Measurements from ENCODE around the gene MLLT1. TPM values are rescaled to one million over a fixed set of nuclear protein-coding genes. Genes with fewer than 3 reads are reported as not detected.

Gene MLLT1
- total RNA-seq, 2 experiments from 2014 or later: 17.5 to 56.0 TPM

GRCh38 chr19:6239871-6240676 is 39.7 kb downstream of the MLLT1 start:
- Histone ChIP-seq H3K9me2 (ENCODE audit: insufficient read depth, low read length) (no peaks in the 10 kb centered on the region), H3K9me3 (ENCODE audit: low read length) (no peaks in the 10 kb centered on the region), H3K27ac (ENCODE audit: low read depth, low read length, poor library complexity, severe bottlenecking) (no peak overlapping the region), H3K79me2 (ENCODE audit: insufficient read depth, low read depth, low read length) (peaks cover 29% of the 10 kb centered on the region), H2AFZ (ENCODE audit: low read length) (no peak overlapping the region), H3K4me3 (ENCODE audit: low read depth, low read length, poor library complexity, severe bottlenecking) (no peak overlapping the region), H3K36me3 (ENCODE audit: insufficient read depth, low read length) (no peaks in the 10 kb centered on the region), H4K20me1 (ENCODE audit: insufficient read depth, low read length) (no peaks in the 10 kb centered on the region), H3K4me2 (ENCODE audit: low read length) (no peak overlapping the region), H3K4me1 (ENCODE audit: insufficient read depth, low read length, poor library complexity, severe bottlenecking) (peaks cover 21% of the 10 kb centered on the region)
- BruUV-seq (replicated peaks): no TSS peak
- POLR2A ChIA-PET: no interaction called here
- TF ChIP-seq EZH2phosphoT487 (IDR thresholded peaks at IDR 0.05; ENCODE audit: borderline replicate concordance, low read depth, low read length): no peak
- TF ChIP-seq, protein P1, sequence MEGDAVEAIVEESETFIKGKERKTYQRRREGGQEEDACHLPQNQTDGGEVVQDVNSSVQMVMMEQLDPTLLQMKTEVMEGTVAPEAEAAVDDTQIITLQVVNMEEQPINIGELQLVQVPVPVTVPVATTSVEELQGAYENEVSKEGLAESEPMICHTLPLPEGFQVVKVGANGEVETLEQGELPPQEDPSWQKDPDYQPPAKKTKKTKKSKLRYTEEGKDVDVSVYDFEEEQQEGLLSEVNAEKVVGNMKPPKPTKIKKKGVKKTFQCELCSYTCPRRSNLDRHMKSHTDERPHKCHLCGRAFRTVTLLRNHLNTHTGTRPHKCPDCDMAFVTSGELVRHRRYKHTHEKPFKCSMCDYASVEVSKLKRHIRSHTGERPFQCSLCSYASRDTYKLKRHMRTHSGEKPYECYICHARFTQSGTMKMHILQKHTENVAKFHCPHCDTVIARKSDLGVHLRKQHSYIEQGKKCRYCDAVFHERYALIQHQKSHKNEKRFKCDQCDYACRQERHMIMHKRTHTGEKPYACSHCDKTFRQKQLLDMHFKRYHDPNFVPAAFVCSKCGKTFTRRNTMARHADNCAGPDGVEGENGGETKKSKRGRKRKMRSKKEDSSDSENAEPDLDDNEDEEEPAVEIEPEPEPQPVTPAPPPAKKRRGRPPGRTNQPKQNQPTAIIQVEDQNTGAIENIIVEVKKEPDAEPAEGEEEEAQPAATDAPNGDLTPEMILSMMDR (conservative IDR thresholded peaks at IDR 0.05; ENCODE audit: low read length): no peak
- CTCF ChIA-PET (ENCODE audit: unreplicated experiment): no interaction called here
- DNase-seq (ENCODE audit: low spot score): no peak
- intact Hi-C loops (cut with micrococcal nuclease; ENCODE audit: unreplicated experiment): no loop called here

- intact Hi-C loops (cut with micrococcal nuclease; ENCODE audit: unreplicated experiment): no loop called here
- H4K20me1 ChIP-seq (ENCODE audit: insufficient read depth, low read length): no peaks in the 10 kb centered on the region
- H3K4me2 ChIP-seq (ENCODE audit: low read length): no peak overlapping the region
- H3K9me2 ChIP-seq (ENCODE audit: insufficient read depth, low read length): no peaks in the 10 kb centered on the region
- no peak for DNase-seq (ENCODE audit: low spot score)
- no TSS peak for BruUV-seq (replicated peaks)
- CTCF ChIA-PET (ENCODE audit: unreplicated experiment): no interaction called here
- H3K79me2 ChIP-seq (ENCODE audit: insufficient read depth, low read depth, low read length): peaks cover 23% of the 10 kb centered on the region
- H3K4me3 ChIP-seq (ENCODE audit: low read depth, low read length, poor library complexity, severe bottlenecking): no peak overlapping the region
- no peak overlapping the region for H2AFZ ChIP-seq (ENCODE audit: low read length)
- peaks cover 14% of the 10 kb centered on the region for H3K4me1 ChIP-seq (ENCODE audit: insufficient read depth, low read length, poor library complexity, severe bottlenecking)
- H3K36me3 ChIP-seq (ENCODE audit: insufficient read depth, low read length): no peaks in the 10 kb centered on the region
- H3K9me3 ChIP-seq (ENCODE audit: low read length): no peaks in the 10 kb centered on the region
- H3K27ac ChIP-seq (ENCODE audit: low read depth, low read length, poor library complexity, severe bottlenecking): no peak overlapping the region
- TF ChIP-seq, protein P1 (conservative IDR thresholded peaks at IDR 0.05; ENCODE audit: low read length): no peak
- no peak for TF ChIP-seq EZH2phosphoT487 (IDR thresholded peaks at IDR 0.05; ENCODE audit: borderline replicate concordance, low read depth, low read length)
- POLR2A ChIA-PET: no interaction called here
These were observed 40.4 kb downstream of the MLLT1 start for GRCh38 chr19:6239401-6239844.

DNA sequence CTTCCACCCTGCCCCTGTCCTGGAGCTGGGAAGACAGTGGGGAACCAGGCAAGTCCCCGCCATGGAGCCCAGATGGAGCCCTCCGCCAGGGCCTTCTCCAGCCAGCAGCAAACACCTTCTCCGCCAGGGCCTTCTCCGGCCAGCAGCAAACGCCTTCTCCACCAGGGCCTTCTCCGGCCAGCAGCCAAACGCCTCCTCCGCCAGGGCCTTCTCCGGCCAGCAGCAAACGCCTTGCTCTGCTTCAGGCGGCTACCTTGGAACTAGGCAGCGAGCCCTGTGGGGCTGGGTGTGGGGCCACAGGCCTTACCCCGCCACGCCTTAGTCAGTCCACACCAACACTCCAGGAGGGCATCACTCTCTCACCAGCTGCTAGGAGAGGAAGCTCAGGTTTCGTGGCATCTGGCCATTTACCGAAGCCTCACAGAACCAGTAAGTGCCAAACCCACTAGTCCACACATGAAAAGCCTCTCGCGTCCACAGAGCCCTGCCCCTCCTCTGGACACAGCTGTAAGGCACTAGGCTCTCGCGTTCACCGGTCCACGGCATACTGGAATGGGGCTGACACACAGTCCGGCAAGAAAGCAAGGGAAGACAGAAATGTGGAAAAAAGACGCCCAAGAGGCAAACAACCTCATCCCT is 41.0 kb downstream of the MLLT1 start:
- no peak overlapping the region for H2AFZ ChIP-seq (ENCODE audit: low read length)
- H3K9me3 ChIP-seq (ENCODE audit: low read length): no peaks in the 10 kb centered on the region
- H3K36me3 ChIP-seq (ENCODE audit: insufficient read depth, low read length): no peaks in the 10 kb centered on the region
- H3K4me1 ChIP-seq (ENCODE audit: insufficient read depth, low read length, poor library complexity, severe bottlenecking): peaks cover 8% of the 10 kb centered on the region
- H3K4me3 ChIP-seq (ENCODE audit: low read depth, low read length, poor library complexity, severe bottlenecking): no peak overlapping the region
- H3K9me2 ChIP-seq (ENCODE audit: insufficient read depth, low read length): no peaks in the 10 kb centered on the region
- no TSS peak for BruUV-seq (replicated peaks)
- POLR2A ChIA-PET: no interaction called here
- intact Hi-C loops (cut with micrococcal nuclease; ENCODE audit: unreplicated experiment): no loop called here
- no peak overlapping the region for H3K4me2 ChIP-seq (ENCODE audit: low read length)
- TF ChIP-seq, protein P1 (conservative IDR thresholded peaks at IDR 0.05; ENCODE audit: low read length): no peak
- no peak for TF ChIP-seq EZH2phosphoT487 (IDR thresholded peaks at IDR 0.05; ENCODE audit: borderline replicate concordance, low read depth, low read length)
- no peaks in the 10 kb centered on the region for H4K20me1 ChIP-seq (ENCODE audit: insufficient read depth, low read length)
- DNase-seq (ENCODE audit: low spot score): no peak
- no peak overlapping the region for H3K27ac ChIP-seq (ENCODE audit: low read depth, low read length, poor library complexity, severe bottlenecking)
- CTCF ChIA-PET (ENCODE audit: unreplicated experiment): no interaction called here
- H3K79me2 ChIP-seq (ENCODE audit: insufficient read depth, low read depth, low read length): peaks cover 16% of the 10 kb centered on the region

Data from OCI-LY7 (cell line).